ENCODE measurements around the gene PHTF2.

Gene PHTF2

GRCh38 chr7:77799078-77799964 is 748 bp downstream of the PHTF2 start:
- Histone ChIP-seq H3K79me2 (ENCODE audit: insufficient read depth, low read length) (peaks cover 73% of the 10 kb centered on the region), H3K9me3 (ENCODE audit: low read length) (no peaks in the 10 kb centered on the region), H3K27me3 (ENCODE audit: insufficient read depth, low read length) (no peaks in the 10 kb centered on the region), H3K36me3 (ENCODE audit: insufficient read depth, low read length) (peaks cover 6% of the 10 kb centered on the region; the same call in 1 of the 2 replicates), H3K9me2 (ENCODE audit: low read depth, low read length) (no peaks in the 10 kb centered on the region), H3F3A (ENCODE audit: insufficient read depth, low read length) (no peaks in the 10 kb centered on the region), H3K9ac (ENCODE audit: low read length) (peak overlapping the region; percentile 82), H3K4me2 (ENCODE audit: low read length) (peak overlapping the region; percentile 93), H4K20me1 (ENCODE audit: insufficient read depth, low read length) (no peaks in the 10 kb centered on the region), H2AFZ (ENCODE audit: low read length) (no peak overlapping the region), H3K27ac (ENCODE audit: low read depth, low read length, poor library complexity, severe bottlenecking) (peak overlapping the region; percentile 39), H3K4me3 (ENCODE audit: low read depth, low read length, poor library complexity, severe bottlenecking) (peak overlapping the region; percentile 90), H3K4me1 (ENCODE audit: insufficient read depth, low read length, severe bottlenecking) (peaks cover 51% of the 10 kb centered on the region)
- TF ChIP-seq EZH2 (IDR thresholded peaks at IDR 0.05; ENCODE audit: borderline replicate concordance, low read length) (no peak), CTCF (IDR thresholded peaks at IDR 0.05; ENCODE audit: low read length) (no peak; the same call in 1 of the 2 replicates)

DNA sequence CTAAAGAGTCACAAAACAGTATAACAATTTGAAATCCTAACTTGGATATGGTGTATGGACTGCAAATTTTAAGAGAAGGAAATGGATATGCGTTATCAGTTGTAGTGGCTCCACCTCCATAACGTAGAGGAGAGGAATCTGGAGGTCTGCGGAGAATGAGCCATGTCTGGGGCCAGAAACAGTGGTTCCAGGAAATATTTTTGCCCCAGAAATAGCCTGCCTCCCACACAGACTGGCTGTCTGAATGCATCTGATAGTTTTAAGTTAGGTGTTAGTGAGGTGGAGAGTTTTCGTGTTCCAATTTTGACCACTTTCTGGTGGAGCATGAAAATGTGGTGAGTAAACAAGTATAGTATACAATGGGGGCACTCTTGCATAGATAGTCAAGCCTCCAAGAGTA is 1.6 kb downstream of the PHTF2 start:
- Histone ChIP-seq H3K27me3 (ENCODE audit: insufficient read depth, low read length) (no peaks in the 10 kb centered on the region), H3K36me3 (ENCODE audit: insufficient read depth, low read length) (no peaks in the 10 kb centered on the region), H2AFZ (ENCODE audit: low read length) (no peak overlapping the region), H3K79me2 (ENCODE audit: insufficient read depth, low read length) (peaks cover 80% of the 10 kb centered on the region), H3K4me1 (ENCODE audit: insufficient read depth, low read length, severe bottlenecking) (peaks cover 51% of the 10 kb centered on the region), H3K9me2 (ENCODE audit: low read depth, low read length) (no peaks in the 10 kb centered on the region), H3F3A (ENCODE audit: insufficient read depth, low read length) (no peaks in the 10 kb centered on the region), H3K27ac (ENCODE audit: low read depth, low read length, poor library complexity, severe bottlenecking) (no peak overlapping the region), H4K20me1 (ENCODE audit: insufficient read depth, low read length) (no peaks in the 10 kb centered on the region), H3K4me2 (ENCODE audit: low read length) (peak overlapping the region; percentile 93), H3K9ac (ENCODE audit: low read length) (peak overlapping the region; percentile 82), H3K9me3 (ENCODE audit: low read length) (no peaks in the 10 kb centered on the region), H3K4me3 (ENCODE audit: low read depth, low read length, poor library complexity, severe bottlenecking) (peak overlapping the region; percentile 90)
- TF ChIP-seq EZH2 (IDR thresholded peaks at IDR 0.05; ENCODE audit: borderline replicate concordance, low read length) (no peak), CTCF (IDR thresholded peaks at IDR 0.05; ENCODE audit: low read length) (peak; percentile 18; the same call in 1 of the 2 replicates)

DNA sequence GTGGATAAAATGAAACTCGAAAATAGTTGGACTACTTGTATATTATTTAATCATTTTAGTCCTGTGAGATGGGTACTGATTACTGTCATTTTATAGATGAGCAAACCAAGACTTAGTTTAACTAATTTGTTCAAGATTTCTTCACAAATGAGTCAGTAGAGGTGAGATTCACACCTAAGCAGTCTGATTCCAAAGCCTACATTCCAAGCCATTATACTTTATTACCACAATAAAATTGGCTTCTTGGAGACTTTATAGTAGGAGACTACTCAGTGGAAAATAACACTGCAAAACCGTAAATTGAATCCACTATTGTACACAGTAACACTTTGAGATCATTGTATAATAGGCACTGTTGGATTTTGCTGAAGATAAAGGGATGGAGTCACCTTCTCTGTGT is 2.2 kb downstream of the PHTF2 start:
- Histone ChIP-seq H3K27me3 (ENCODE audit: insufficient read depth, low read length) (no peaks in the 10 kb centered on the region), H3K79me2 (ENCODE audit: insufficient read depth, low read length) (peaks cover 83% of the 10 kb centered on the region), H3K4me2 (ENCODE audit: low read length) (peak overlapping the region; percentile 93), H3K9me2 (ENCODE audit: low read depth, low read length) (no peaks in the 10 kb centered on the region), H3F3A (ENCODE audit: insufficient read depth, low read length) (no peaks in the 10 kb centered on the region), H3K9ac (ENCODE audit: low read length) (no peak overlapping the region), H3K9me3 (ENCODE audit: low read length) (0 out of 2 replicates have a peak, but pooled peaks cover 5% of the 10 kb centered on the region), H3K27ac (ENCODE audit: low read depth, low read length, poor library complexity, severe bottlenecking) (no peak overlapping the region), H3K4me3 (ENCODE audit: low read depth, low read length, poor library complexity, severe bottlenecking) (peak overlapping the region; percentile 90), H3K4me1 (ENCODE audit: insufficient read depth, low read length, severe bottlenecking) (peaks cover 48% of the 10 kb centered on the region), H2AFZ (ENCODE audit: low read length) (no peak overlapping the region), H4K20me1 (ENCODE audit: insufficient read depth, low read length) (no peaks in the 10 kb centered on the region), H3K36me3 (ENCODE audit: insufficient read depth, low read length) (no peaks in the 10 kb centered on the region; the same call in 1 of the 2 replicates)
- TF ChIP-seq EZH2 (IDR thresholded peaks at IDR 0.05; ENCODE audit: borderline replicate concordance, low read length) (no peak), CTCF (IDR thresholded peaks at IDR 0.05; ENCODE audit: low read length) (no peak; the same call in 1 of the 2 replicates)
